Ishikawa (cell line): ENCODE data around the gene HBS1L.

ENCODE experiments used
- CEBPB ChIP-seq: IDR thresholded peaks from 2 replicates; pipeline ENCODE4 v1.6.1; 2012
- EP300 ChIP-seq: IDR thresholded peaks from 2 replicates; pipeline ENCODE4 v1.6.1; 2012; ENCODE audit warnings: borderline replicate concordance
- FOXM1 ChIP-seq: IDR thresholded peaks from 2 replicates; pipeline ENCODE4 v1.6.1; 2012; ENCODE audit warnings: low read depth, borderline replicate concordance
- MAX ChIP-seq: IDR thresholded peaks from 2 replicates; pipeline ENCODE4 v1.6.1; 2012
- REST ChIP-seq: IDR thresholded peaks from 2 replicates; pipeline ENCODE4 v1.6.1; 2012; ENCODE audit warnings: low read depth, mild to moderate bottlenecking
- TCF12 ChIP-seq: IDR thresholded peaks from 2 replicates; pipeline ENCODE4 v1.6.1; 2012; ENCODE audit warnings: low read depth
- USF1 ChIP-seq: IDR thresholded peaks from 2 replicates; pipeline ENCODE4 v1.6.1; 2012
- YY1 ChIP-seq: IDR thresholded peaks from 2 replicates; pipeline ENCODE4 v1.6.1; 2012; ENCODE audit warnings: low read depth

- no peak for TF ChIP-seq EP300
- no peak for TF ChIP-seq MAX
- TF ChIP-seq YY1: no peak
- no peak for TF ChIP-seq CEBPB
- TF ChIP-seq USF1: no peak
- no peak for TF ChIP-seq REST
- no peak for TF ChIP-seq TCF12
- TF ChIP-seq FOXM1: no peak
These were observed 52.3 kb downstream of the HBS1L start for GRCh38 chr6:135002229-135002844.
